HG03565 (cell line): ENCODE results near the gene PCDH1.
A peak's percentile ranks its signal among the peaks of the same experiment; 100 is the strongest.

Experiments
- ATAC-seq: cut with Tn5 transposase; IDR thresholded peaks from one replicate; pipeline ENCODE4 v1.9.1; 2021; ENCODE audit warnings: mild to moderate bottlenecking, moderate library complexity; ENCODE audit not compliant: unreplicated experiment

Gene PCDH1

GRCh38 chr5:141857226-141857625, 21.0 kb downstream of the PCDH1 start:
- no peak for ATAC-seq

GRCh38 chr5:141856037-141856790, 22.0 kb downstream of the PCDH1 start:
- ATAC-seq, result no peak

GRCh38 chr5:141855265-141856036, 22.8 kb downstream of the PCDH1 start:
- no peak for ATAC-seq

- ATAC-seq, result no peak
Measured at GRCh38 chr5:141853895-141854626, 24.1 kb downstream of the PCDH1 start.

- no peak for ATAC-seq
Measured at GRCh38 chr5:141852448-141852847, 25.8 kb downstream of the PCDH1 start.

GRCh38 chr5:141851195-141851874, 26.9 kb downstream of the PCDH1 start:
- ATAC-seq, result no peak

GRCh38 chr5:141850786-141851185, 27.4 kb downstream of the PCDH1 start:
- ATAC-seq, result no peak

- ATAC-seq, result peak; percentile 7
Measured at GRCh38 chr5:141850244-141850768, 27.9 kb downstream of the PCDH1 start.

GRCh38 chr5:141849415-141850243, 28.6 kb downstream of the PCDH1 start:
- peak; percentile 47 for ATAC-seq

- peak; percentile 23 for ATAC-seq
Measured at GRCh38 chr5:141848744-141849414, 29.3 kb downstream of the PCDH1 start.

- ATAC-seq, result no peak
Measured at GRCh38 chr5:141846031-141846430, 32.2 kb downstream of the PCDH1 start.

- ATAC-seq, result no peak
Measured at GRCh38 chr5:141845371-141845851, 32.8 kb downstream of the PCDH1 start.

- ATAC-seq, result no peak
Measured at GRCh38 chr5:141844414-141845097, 33.7 kb downstream of the PCDH1 start.

- ATAC-seq, result no peak
Measured at GRCh38 chr5:141843156-141843927, 34.9 kb downstream of the PCDH1 start.

- no peak for ATAC-seq
Measured at GRCh38 chr5:141841378-141842180, 36.6 kb downstream of the PCDH1 start.

GRCh38 chr5:141840826-141841360, 37.3 kb downstream of the PCDH1 start:
- no peak for ATAC-seq
